ENCODE results near the gene PHC2. TPM values are rescaled to one million over a fixed set of nuclear protein-coding genes. Genes with fewer than 3 reads are reported as not detected.

The PHC2 gene

GRCh38 chr1:33275706-33276572 is 155.0 kb downstream of the PHC2 start:
- Histone ChIP-seq H3K9ac (ENCODE audit: low read length) (no peak overlapping the region), H3K4me3 (ENCODE audit: low read length) (no peak overlapping the region), H2BK15ac (replicated peaks; ENCODE audit: low read depth) (no peak overlapping the region), H3K27me3 (ENCODE audit: insufficient read depth, low read length, poor library complexity) (no peaks in the 10 kb centered on the region), H3K36me3 (ENCODE audit: control insufficient read depth, insufficient read depth, low read length) (no peaks in the 10 kb centered on the region), H2BK120ac (ENCODE audit: low read depth, low read length) (no peak overlapping the region), H3K79me2 (ENCODE audit: control insufficient read depth, insufficient read depth, low read length) (no peaks in the 10 kb centered on the region), H4K5ac (ENCODE audit: low read length) (no peak overlapping the region), H3K4me1 (ENCODE audit: control insufficient read depth, low read depth, low read length) (no peaks in the 10 kb centered on the region), H3K79me1 (ENCODE audit: low read length) (peaks cover 6% of the 10 kb centered on the region), H2AK5ac (ENCODE audit: low read length) (no peak overlapping the region), H3K4me2 (ENCODE audit: low read length) (no peak overlapping the region), H3K27ac (ENCODE audit: low read depth, low read length) (no peak overlapping the region), H3K56ac (ENCODE audit: low read length) (no peak overlapping the region), H3K23ac (ENCODE audit: low read length) (no peak overlapping the region), H3K4ac (ENCODE audit: low read depth, low read length) (no peak overlapping the region), H4K8ac (ENCODE audit: low read depth, low read length) (no peak overlapping the region), H2BK5ac (ENCODE audit: low read length) (no peak overlapping the region), H3K18ac (ENCODE audit: low read length) (no peak overlapping the region)
- WGBS (ENCODE audit: extremely low coverage, insufficient coverage, low lambda C conversion rate), result no CpG with 5 or more reads among the region's 45 CpGs
- no peak for DNase-seq

GRCh38 chr1:33275195-33275594 is 155.7 kb downstream of the PHC2 start:
- H3K4me3 ChIP-seq (ENCODE audit: low read length), result no peak overlapping the region
- H2AK5ac ChIP-seq (ENCODE audit: low read length), result no peak overlapping the region
- no peak overlapping the region for H2BK5ac ChIP-seq (ENCODE audit: low read length)
- no peak overlapping the region for H3K27ac ChIP-seq (ENCODE audit: low read depth, low read length)
- H3K4me2 ChIP-seq (ENCODE audit: low read length), result no peak overlapping the region
- peaks cover 6% of the 10 kb centered on the region for H3K79me1 ChIP-seq (ENCODE audit: low read length)
- no peak overlapping the region for H3K18ac ChIP-seq (ENCODE audit: low read length)
- H4K8ac ChIP-seq (ENCODE audit: low read depth, low read length), result no peak overlapping the region
- no peaks in the 10 kb centered on the region for H3K27me3 ChIP-seq (ENCODE audit: insufficient read depth, low read length, poor library complexity)
- no peak overlapping the region for H3K9ac ChIP-seq (ENCODE audit: low read length)
- no peak overlapping the region for H3K23ac ChIP-seq (ENCODE audit: low read length)
- no peaks in the 10 kb centered on the region for H3K79me2 ChIP-seq (ENCODE audit: control insufficient read depth, insufficient read depth, low read length)
- H3K36me3 ChIP-seq (ENCODE audit: control insufficient read depth, insufficient read depth, low read length), result no peaks in the 10 kb centered on the region
- no peak overlapping the region for H2BK120ac ChIP-seq (ENCODE audit: low read depth, low read length)
- no peak overlapping the region for H2BK15ac ChIP-seq (replicated peaks; ENCODE audit: low read depth)
- H4K5ac ChIP-seq (ENCODE audit: low read length), result no peak overlapping the region
- no CpG with 5 or more reads among the region's 6 CpGs for WGBS (ENCODE audit: extremely low coverage, insufficient coverage, low lambda C conversion rate)
- H3K4me1 ChIP-seq (ENCODE audit: control insufficient read depth, low read depth, low read length), result no peaks in the 10 kb centered on the region
- no peak overlapping the region for H3K56ac ChIP-seq (ENCODE audit: low read length)
- DNase-seq, result no peak
- no peak overlapping the region for H3K4ac ChIP-seq (ENCODE audit: low read depth, low read length)

GRCh38 chr1:33274446-33274845 is 156.4 kb downstream of the PHC2 start:
- no CpG with 5 or more reads among the region's 1 CpG for WGBS (ENCODE audit: extremely low coverage, insufficient coverage, low lambda C conversion rate)
- peaks cover 9% of the 10 kb centered on the region for H3K79me1 ChIP-seq (ENCODE audit: low read length)
- H3K27me3 ChIP-seq (ENCODE audit: insufficient read depth, low read length, poor library complexity), result no peaks in the 10 kb centered on the region
- no peak overlapping the region for H3K27ac ChIP-seq (ENCODE audit: low read depth, low read length)
- no peak overlapping the region for H3K18ac ChIP-seq (ENCODE audit: low read length)
- no peak overlapping the region for H3K9ac ChIP-seq (ENCODE audit: low read length)
- H2BK5ac ChIP-seq (ENCODE audit: low read length), result no peak overlapping the region
- no peak overlapping the region for H4K8ac ChIP-seq (ENCODE audit: low read depth, low read length)
- H2BK120ac ChIP-seq (ENCODE audit: low read depth, low read length), result no peak overlapping the region
- no peaks in the 10 kb centered on the region for H3K4me1 ChIP-seq (ENCODE audit: control insufficient read depth, low read depth, low read length)
- no peak overlapping the region for H3K4ac ChIP-seq (ENCODE audit: low read depth, low read length)
- H4K5ac ChIP-seq (ENCODE audit: low read length), result no peak overlapping the region
- no peak overlapping the region for H2AK5ac ChIP-seq (ENCODE audit: low read length)
- no peak overlapping the region for H2BK15ac ChIP-seq (replicated peaks; ENCODE audit: low read depth)
- no peak overlapping the region for H3K23ac ChIP-seq (ENCODE audit: low read length)
- H3K56ac ChIP-seq (ENCODE audit: low read length), result no peak overlapping the region
- H3K4me2 ChIP-seq (ENCODE audit: low read length), result no peak overlapping the region
- no peaks in the 10 kb centered on the region for H3K79me2 ChIP-seq (ENCODE audit: control insufficient read depth, insufficient read depth, low read length)
- no peak for DNase-seq
- H3K4me3 ChIP-seq (ENCODE audit: low read length), result no peak overlapping the region
- no peaks in the 10 kb centered on the region for H3K36me3 ChIP-seq (ENCODE audit: control insufficient read depth, insufficient read depth, low read length)

- H3K27ac ChIP-seq (ENCODE audit: low read depth, low read length), result no peak overlapping the region
- no peak overlapping the region for H3K56ac ChIP-seq (ENCODE audit: low read length)
- H3K79me1 ChIP-seq (ENCODE audit: low read length), result peaks cover 9% of the 10 kb centered on the region
- DNase-seq, result no peak
- no peak overlapping the region for H3K18ac ChIP-seq (ENCODE audit: low read length)
- WGBS (ENCODE audit: extremely low coverage, insufficient coverage, low lambda C conversion rate), result no CpG with 5 or more reads among the region's 7 CpGs
- H3K36me3 ChIP-seq (ENCODE audit: control insufficient read depth, insufficient read depth, low read length), result no peaks in the 10 kb centered on the region
- no peak overlapping the region for H4K5ac ChIP-seq (ENCODE audit: low read length)
- no peak overlapping the region for H3K4me2 ChIP-seq (ENCODE audit: low read length)
- no peaks in the 10 kb centered on the region for H3K4me1 ChIP-seq (ENCODE audit: control insufficient read depth, low read depth, low read length)
- no peak overlapping the region for H3K4ac ChIP-seq (ENCODE audit: low read depth, low read length)
- no peak overlapping the region for H4K8ac ChIP-seq (ENCODE audit: low read depth, low read length)
- no peak overlapping the region for H2BK120ac ChIP-seq (ENCODE audit: low read depth, low read length)
- no peak overlapping the region for H2BK15ac ChIP-seq (replicated peaks; ENCODE audit: low read depth)
- H3K9ac ChIP-seq (ENCODE audit: low read length), result no peak overlapping the region
- no peak overlapping the region for H3K23ac ChIP-seq (ENCODE audit: low read length)
- no peaks in the 10 kb centered on the region for H3K27me3 ChIP-seq (ENCODE audit: insufficient read depth, low read length, poor library complexity)
- no peak overlapping the region for H3K4me3 ChIP-seq (ENCODE audit: low read length)
- no peak overlapping the region for H2BK5ac ChIP-seq (ENCODE audit: low read length)
- H2AK5ac ChIP-seq (ENCODE audit: low read length), result no peak overlapping the region
- H3K79me2 ChIP-seq (ENCODE audit: control insufficient read depth, insufficient read depth, low read length), result no peaks in the 10 kb centered on the region
Measured at GRCh38 chr1:33273961-33274371, 156.9 kb downstream of the PHC2 start.

Small RNA genes lying within 50 kb of the gene (small RNA-seq; reads per million reads assigned to genes)
- gene RN7SKP16 (ENCODE audit: insufficient read depth), result not detected
